ENCODE data around the gene UBA7.

GRCh38 chr3:49841806-49842205 lies 28.1 kb upstream of the UBA7 start:
- TF ChIP-seq CTCF (conservative IDR thresholded peaks at IDR 0.05) (no peak), ZFX (IDR thresholded peaks at IDR 0.05) (no peak)
